Loucy (cell line): ENCODE data around the gene S100B.
"Not testable (repeated sequence)": the region's sequence is repeated elsewhere in the genome, so short reads cannot be mapped to it uniquely, and the experiment has no call there.

Experiments
- CTCF ChIP-seq: fragments of 200-600 bp; sonication (generic); conservative IDR thresholded peaks from 2 replicates; pipeline ENCODE4 v1.5.1; 2014; ENCODE audit warnings: mild to moderate bottlenecking, antibody characterized with exemption, low read length
- EZH2phosphoT487 ChIP-seq: fragments of 200-600 bp; IDR thresholded peaks from 2 replicates; pipeline ENCODE4 v1.6.1; 2018; ENCODE audit warnings: antibody characterized with exemption, mild to moderate bottlenecking, moderate library complexity, borderline replicate concordance

GRCh38 chr21:46579394-46579793, 25.5 kb downstream of the S100B start:
- not testable (repeated sequence) for TF ChIP-seq CTCF, EZH2phosphoT487
